ENCODE results near the gene CD58. TPM values are rescaled to one million over a fixed set of nuclear protein-coding genes. Genes with fewer than 3 reads are reported as not detected.
"Not testable (repeated sequence)": the region's sequence is repeated elsewhere in the genome, so short reads cannot be mapped to it uniquely, and the experiment has no call there.

The CD58 gene
- total and polyA plus RNA-seq, 9 of the 15 experiments (the other 6 are each of a cell fraction or from before 2014, with no cell fraction given), result 18.1 to 113 (median 37.4) TPM

GRCh38 chr1:116570358-116571214 lies at the start of gene CD58 (continued):
- TF ChIP-seq GTF3C2 (IDR thresholded peaks at IDR 0.05; ENCODE audit: borderline replicate concordance, extremely low read depth, insufficient read length) (no peak), CHCHD3 (CRISPR knock-in tag; IDR thresholded peaks at IDR 0.05) (no peak), ZFP36 (IDR thresholded peaks at IDR 0.05; ENCODE audit: low read depth, low read length, partially characterized antibody) (no peak), RNF2 (IDR thresholded peaks at IDR 0.05) (peak; percentile 84), CAMTA2 (CRISPR knock-in tag; conservative IDR thresholded peaks at IDR 0.05) (0 out of 2 replicates have a peak, but pooled peaks have one; percentile 75), PTTG1 (tag; IDR thresholded peaks at IDR 0.05; ENCODE audit: low read depth) (no peak), CCNT2 (IDR thresholded peaks at IDR 0.05; ENCODE audit: borderline replicate concordance, extremely low read depth, insufficient read length, low read depth, low read length) (peak; percentile 86), E2F6 (IDR thresholded peaks at IDR 0.05; ENCODE audit: borderline replicate concordance in 1 of 2, extremely low read depth in 1 of 2, insufficient read depth in 1 of 2, insufficient read length in 1 of 2, low read depth in 1 of 2, low read length in 1 of 2, poor library complexity in 1 of 2, severe bottlenecking in 1 of 2) (peak; percentile 91 to 99), RFX1 (IDR thresholded peaks at IDR 0.05) (peak; percentile 48; the same call in 1 of the 2 replicates), NFE2 (IDR thresholded peaks at IDR 0.05; ENCODE audit: low read depth) (0 out of 2 replicates have a peak, but pooled peaks have one; percentile 3)

GRCh38 chr1:116620392-116620791 lies 49.6 kb upstream of the CD58 start:
- H3K36me3 ChIP-seq (ENCODE audit: control insufficient read depth, insufficient read depth, low read length); H3K9ac ChIP-seq (ENCODE audit: insufficient read depth in 1 of 2, low read depth in 2 of 2, low read length in 2 of 2); H3K4me3 ChIP-seq; DNase-seq (ENCODE audit: extremely low read depth in 1 of 4, low spot score in 3 of 4); BruUV-seq (replicated peaks); H2AFZ ChIP-seq (ENCODE audit: low read depth, low read length); H4K20me1 ChIP-seq (replicated peaks; ENCODE audit: control insufficient read depth, insufficient read depth, low read length); FAIRE-seq; POLR2A ChIA-PET; H3K9me1 ChIP-seq (ENCODE audit: control insufficient read depth, insufficient read depth, low read length); intact Hi-C loops (cut with micrococcal nuclease); H3K79me2 ChIP-seq (ENCODE audit: control insufficient read depth, insufficient read depth, low read length); H3K27me3 ChIP-seq (ENCODE audit: control insufficient read depth in 2 of 2, insufficient read depth in 2 of 2, low read length in 2 of 2); H3K4me2 ChIP-seq (ENCODE audit: insufficient read depth, low read length); H3K9me3 ChIP-seq (replicated peaks; ENCODE audit: control insufficient read depth, insufficient read depth, low read depth, low read length); CTCF ChIA-PET (ENCODE audit: low intra/inter-chr PET ratio); ATAC-seq; H3K27ac ChIP-seq (ENCODE audit: extremely low read depth, low read depth, low read length); in situ Hi-C loops (cut with MboI): not testable (repeated sequence)
- H3K4me1 ChIP-seq (replicated peaks in 1 of 2; ENCODE audit: control insufficient read depth in 2 of 2, insufficient read depth in 2 of 2, low read length in 2 of 2), result peaks cover 4 to 19% of the 10 kb centered on the region in 2 experiments; a peak in 4 of 5 replicates
- WGBS (ENCODE audit: insufficient coverage, low coverage, missing lambda C conversion rate), result 78% methylated on average over 3 of the region's 3 CpGs
